Loucy (cell line): Measurements from ENCODE around the gene APLNR.

Experiments used
- H2AFZ ChIP-seq: fragments of 200-600 bp; sonication (generic); 2 replicates; pipeline ENCODE4 v1.6.0; 2016; ENCODE audit warnings: antibody characterized with exemption, mild to moderate bottlenecking, low read length, moderate library complexity
- H3F3A ChIP-seq: fragments of 200-600 bp; 2 replicates; pipeline ENCODE4 v1.6.0; 2016; ENCODE audit warnings: antibody characterized with exemption, low read depth, mild to moderate bottlenecking
- H3K27me3 ChIP-seq: fragments of 200-600 bp; sonication (generic); 2 replicates; pipeline ENCODE4 v1.6.1; 2014; ENCODE audit warnings: low read length, mild to moderate bottlenecking; ENCODE audit not compliant: insufficient read depth, poor library complexity, severe bottlenecking
- H3K36me3 ChIP-seq: fragments of 200-600 bp; sonication (generic); 2 replicates; pipeline ENCODE4 v1.6.1; 2016; ENCODE audit warnings: low read length; ENCODE audit not compliant: insufficient read depth
- H3K4me1 ChIP-seq: fragments of 200-600 bp; sonication (generic); 2 replicates; pipeline ENCODE4 v1.5.1; 2014; ENCODE audit warnings: low read length, mild to moderate bottlenecking; ENCODE audit not compliant: insufficient read depth, poor library complexity, severe bottlenecking
- H3K4me2 ChIP-seq: fragments of 200-600 bp; sonication (generic); 2 replicates; pipeline ENCODE4 v1.6.0; 2014; ENCODE audit warnings: antibody characterized with exemption, low read length, low read depth, mild to moderate bottlenecking; ENCODE audit not compliant: poor library complexity, severe bottlenecking
- H3K4me3 ChIP-seq: fragments of 200-600 bp; sonication (generic); 2 replicates; pipeline ENCODE4 v1.5.1; 2014; ENCODE audit warnings: low read length, mild to moderate bottlenecking, mixed read lengths; ENCODE audit not compliant: poor library complexity, severe bottlenecking
- H3K79me2 ChIP-seq: fragments of 200-600 bp; sonication (generic); 2 replicates; pipeline ENCODE4 v1.6.1; 2014; ENCODE audit warnings: low read length; ENCODE audit not compliant: insufficient read depth
- H3K9ac ChIP-seq: fragments of 200-600 bp; sonication (generic); 2 replicates; pipeline ENCODE4 v1.6.0; 2014; ENCODE audit warnings: mild to moderate bottlenecking, low read depth, low read length, moderate library complexity; ENCODE audit not compliant: poor library complexity, severe bottlenecking
- H3K9me2 ChIP-seq: fragments of 200-600 bp; sonication (generic); replicated peaks from 2 replicates; pipeline ENCODE4 v1.6.1; 2016; ENCODE audit warnings: low read depth, low read length, mixed read lengths
- H3K9me3 ChIP-seq: fragments of 200-600 bp; sonication (generic); 2 replicates; pipeline ENCODE4 v1.6.1; 2014; ENCODE audit warnings: mild to moderate bottlenecking, antibody characterized with exemption, low read length, low read depth; ENCODE audit not compliant: insufficient read depth
- H4K20me1 ChIP-seq: fragments of 200-600 bp; sonication (generic); 2 replicates; pipeline ENCODE4 v1.6.0; 2014; ENCODE audit warnings: antibody characterized with exemption, low read length, mild to moderate bottlenecking; ENCODE audit not compliant: insufficient read depth, poor library complexity, severe bottlenecking
- CTCF ChIP-seq: fragments of 200-600 bp; sonication (generic); conservative IDR thresholded peaks from 2 replicates; pipeline ENCODE4 v1.5.1; 2014; ENCODE audit warnings: mild to moderate bottlenecking, antibody characterized with exemption, low read length
- EZH2phosphoT487 ChIP-seq: fragments of 200-600 bp; IDR thresholded peaks from 2 replicates; pipeline ENCODE4 v1.6.1; 2018; ENCODE audit warnings: antibody characterized with exemption, mild to moderate bottlenecking, moderate library complexity, borderline replicate concordance

APLNR gene

GRCh38 chr11:57202281-57202680 is 34.8 kb downstream of the APLNR start:
- H3K4me1 ChIP-seq, result no peaks in the 10 kb centered on the region
- H2AFZ ChIP-seq, result no peak overlapping the region
- no peaks in the 10 kb centered on the region for H3K9me3 ChIP-seq
- no peaks in the 10 kb centered on the region for H3K27me3 ChIP-seq
- no peaks in the 10 kb centered on the region for H3K79me2 ChIP-seq
- H4K20me1 ChIP-seq, result no peaks in the 10 kb centered on the region
- H3K4me3 ChIP-seq, result no peak overlapping the region
- no peaks in the 10 kb centered on the region for H3F3A ChIP-seq
- H3K4me2 ChIP-seq, result no peak overlapping the region
- H3K9me2 ChIP-seq, result no peaks in the 10 kb centered on the region
- no peaks in the 10 kb centered on the region for H3K36me3 ChIP-seq
- TF ChIP-seq CTCF, result no peak
- TF ChIP-seq EZH2phosphoT487, result no peak
- H3K9ac ChIP-seq, result no peak overlapping the region

DNA sequence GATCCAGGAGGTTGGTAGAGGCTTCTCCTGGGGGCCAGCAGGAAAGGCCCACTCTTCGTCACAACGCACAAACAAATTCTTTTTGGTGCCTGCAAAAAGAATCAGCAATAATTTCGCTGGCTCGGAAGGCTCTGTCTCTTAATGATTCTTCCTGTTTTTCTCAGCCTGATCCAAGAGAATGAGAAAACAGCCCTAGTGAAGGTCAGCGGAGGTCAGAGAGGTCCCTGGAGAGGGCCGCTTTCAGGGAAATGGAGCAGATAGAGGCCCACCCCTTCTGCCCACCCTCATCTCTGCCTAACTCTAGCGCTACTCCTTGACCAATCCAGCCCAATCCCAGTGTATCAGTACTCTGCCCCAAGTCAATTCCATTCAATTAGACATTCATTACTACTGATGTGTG is 36.1 kb downstream of the APLNR start:
- H3K4me2 ChIP-seq, result no peak overlapping the region
- H3K9me3 ChIP-seq, result no peaks in the 10 kb centered on the region
- TF ChIP-seq EZH2phosphoT487 (no peak), CTCF (no peak)
- no peaks in the 10 kb centered on the region for H3K4me1 ChIP-seq
- no peaks in the 10 kb centered on the region for H3K36me3 ChIP-seq
- no peaks in the 10 kb centered on the region for H3K79me2 ChIP-seq
- H3K9ac ChIP-seq, result no peak overlapping the region
- no peak overlapping the region for H3K4me3 ChIP-seq
- H4K20me1 ChIP-seq, result no peaks in the 10 kb centered on the region
- no peaks in the 10 kb centered on the region for H3K9me2 ChIP-seq
- H2AFZ ChIP-seq, result no peak overlapping the region
- H3K27me3 ChIP-seq, result no peaks in the 10 kb centered on the region
- H3F3A ChIP-seq, result no peaks in the 10 kb centered on the region

GRCh38 chr11:57199330-57199729 is 37.7 kb downstream of the APLNR start:
- H3K4me3 ChIP-seq, result no peak overlapping the region
- no peak overlapping the region for H3K9ac ChIP-seq
- H3K9me3 ChIP-seq, result no peaks in the 10 kb centered on the region
- H3K9me2 ChIP-seq, result no peaks in the 10 kb centered on the region
- no peaks in the 10 kb centered on the region for H4K20me1 ChIP-seq
- no peaks in the 10 kb centered on the region for H3K4me1 ChIP-seq
- no peaks in the 10 kb centered on the region for H3K27me3 ChIP-seq
- H3F3A ChIP-seq, result no peaks in the 10 kb centered on the region
- TF ChIP-seq EZH2phosphoT487 (no peak), CTCF (no peak)
- H3K79me2 ChIP-seq, result no peaks in the 10 kb centered on the region
- H3K4me2 ChIP-seq, result no peak overlapping the region
- H2AFZ ChIP-seq, result no peak overlapping the region
- no peaks in the 10 kb centered on the region for H3K36me3 ChIP-seq
